Activated CD8-positive, alpha-beta memory T cell treated with anti-CD3 and anti-CD28 coated beads for 24 hours (primary cell): ENCODE measurements around the gene ATP6V1F.

Experiments used
- DNase-seq: peaks from one replicate; pipeline ENCODE4 v3.0.0-alpha.2; 2020

The ATP6V1F gene

GRCh38 chr7:128862571-128863432 is at the start of gene ATP6V1F:
Gene ATP6V1F (plus strand): TSS chr7:128862856. CDS start chr7:128862905, 49 bp downstream.
- peak; percentile 100 for DNase-seq

- DNase-seq: no peak
Measured at GRCh38 chr7:128814499-128814898, 48.2 kb upstream of the ATP6V1F start.

DNA sequence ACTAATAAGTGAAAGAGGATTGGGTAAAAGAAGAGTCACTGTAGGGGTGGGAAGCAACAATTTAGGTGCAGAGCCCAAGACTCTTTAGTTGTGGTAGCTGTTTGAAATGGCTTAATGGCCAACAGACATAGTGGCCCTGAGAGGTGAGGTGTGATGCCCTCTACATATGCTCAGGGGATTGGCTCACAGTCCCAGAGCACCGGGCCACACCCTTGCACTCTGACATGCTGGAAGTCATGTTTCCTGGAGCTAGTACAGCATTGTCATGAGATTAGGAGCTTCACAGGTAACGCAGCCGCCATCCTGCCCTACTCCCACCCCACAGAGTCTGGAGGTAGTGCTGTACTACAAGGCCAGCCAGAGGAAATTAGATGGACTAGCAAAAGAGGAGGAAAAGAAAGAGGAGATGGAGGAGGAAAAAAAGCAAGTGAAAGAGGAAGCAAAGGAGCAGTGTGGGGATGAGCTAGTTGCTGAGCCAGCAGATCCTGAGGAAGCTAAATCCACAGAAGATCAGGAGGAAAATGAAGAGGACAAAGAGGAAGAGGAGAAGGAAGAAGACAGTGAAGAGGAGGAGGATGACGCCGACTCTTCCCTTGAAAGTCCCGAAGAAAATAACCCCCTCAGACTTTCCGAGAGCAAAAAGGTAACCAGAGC is 47.2 kb upstream of the ATP6V1F start:
- no peak for DNase-seq

GRCh38 chr7:128818694-128819093 is 44.0 kb upstream of the ATP6V1F start:
- DNase-seq: no peak

- no peak for DNase-seq
Measured at GRCh38 chr7:128821724-128822123, 40.9 kb upstream of the ATP6V1F start.

- DNase-seq: no peak
Measured at GRCh38 chr7:128826512-128826911, 36.1 kb upstream of the ATP6V1F start.

- DNase-seq: no peak
Measured at GRCh38 chr7:128826916-128827247, 35.8 kb upstream of the ATP6V1F start.

DNA sequence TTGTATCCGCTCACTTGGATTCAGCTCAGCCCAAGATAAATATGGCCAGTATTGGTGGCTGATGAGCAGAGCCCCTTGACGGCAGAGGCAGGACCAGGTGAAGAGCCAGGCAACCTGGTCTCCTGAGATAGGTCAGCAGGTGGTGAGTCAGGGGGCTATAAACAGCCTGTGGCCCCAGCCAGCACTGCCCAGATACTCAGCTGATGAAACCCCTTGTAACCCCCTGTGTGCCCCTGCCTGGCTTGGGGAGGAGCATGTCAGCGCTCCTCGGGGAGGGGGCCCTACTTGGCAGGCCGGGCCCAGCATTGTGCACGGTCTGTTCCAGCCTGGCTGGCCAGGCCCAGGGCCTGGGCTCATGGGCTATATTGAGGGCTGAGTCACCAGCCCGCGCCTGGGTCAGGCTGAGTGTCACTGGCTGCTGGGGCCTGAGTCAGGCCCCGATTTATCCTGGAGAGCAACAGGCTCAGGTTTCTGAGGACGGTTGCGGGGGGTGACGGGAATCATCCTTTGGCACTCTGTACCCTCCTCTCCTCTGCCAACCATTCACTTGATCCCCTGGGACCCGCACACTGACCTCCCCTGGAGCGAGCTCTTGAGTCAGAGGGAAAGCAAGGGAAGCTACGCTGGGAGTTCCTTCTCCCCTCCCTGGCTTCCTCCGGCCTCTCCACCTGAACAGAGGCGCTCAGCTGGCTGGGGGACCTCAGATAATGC is 35.3 kb upstream of the ATP6V1F start:
- no peak for DNase-seq

DNA sequence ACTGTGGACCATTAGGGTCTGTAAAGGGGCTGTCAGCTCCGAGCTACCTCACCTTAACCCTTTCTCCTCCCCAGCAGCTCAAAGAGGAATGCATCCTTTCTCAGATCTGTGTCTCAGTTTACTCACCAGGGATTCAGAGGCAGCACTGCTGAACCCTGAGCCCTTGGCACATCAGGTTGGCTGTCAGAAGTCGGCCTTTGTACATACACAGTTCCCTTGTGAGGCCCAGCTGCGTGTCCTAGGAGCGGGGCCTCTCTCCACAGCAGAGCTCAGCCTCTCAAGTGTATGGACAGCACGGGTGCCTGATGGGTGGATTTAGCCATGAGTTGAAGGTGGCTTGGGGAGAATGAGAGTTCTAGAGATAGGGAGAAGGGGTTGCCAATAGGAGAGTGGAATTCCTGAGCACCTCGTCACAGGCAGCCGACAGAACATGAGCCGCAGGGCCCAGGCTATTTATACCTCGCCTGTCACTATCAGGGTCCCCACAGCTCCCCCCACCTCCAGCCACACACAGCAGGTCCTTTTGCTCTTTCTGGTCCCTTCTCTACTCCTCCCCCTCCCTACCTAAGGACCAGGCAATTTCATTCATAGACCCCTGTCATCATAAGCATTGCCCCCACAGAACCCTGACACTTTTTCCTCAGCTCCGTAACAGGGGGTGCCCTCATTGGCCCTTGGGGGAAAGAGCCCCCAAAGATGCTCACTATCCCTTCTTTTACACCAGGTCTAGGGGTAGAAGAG is 34.5 kb upstream of the ATP6V1F start:
- no peak for DNase-seq

- no peak for DNase-seq
Measured at GRCh38 chr7:128829391-128830166, 33.1 kb upstream of the ATP6V1F start.

DNA sequence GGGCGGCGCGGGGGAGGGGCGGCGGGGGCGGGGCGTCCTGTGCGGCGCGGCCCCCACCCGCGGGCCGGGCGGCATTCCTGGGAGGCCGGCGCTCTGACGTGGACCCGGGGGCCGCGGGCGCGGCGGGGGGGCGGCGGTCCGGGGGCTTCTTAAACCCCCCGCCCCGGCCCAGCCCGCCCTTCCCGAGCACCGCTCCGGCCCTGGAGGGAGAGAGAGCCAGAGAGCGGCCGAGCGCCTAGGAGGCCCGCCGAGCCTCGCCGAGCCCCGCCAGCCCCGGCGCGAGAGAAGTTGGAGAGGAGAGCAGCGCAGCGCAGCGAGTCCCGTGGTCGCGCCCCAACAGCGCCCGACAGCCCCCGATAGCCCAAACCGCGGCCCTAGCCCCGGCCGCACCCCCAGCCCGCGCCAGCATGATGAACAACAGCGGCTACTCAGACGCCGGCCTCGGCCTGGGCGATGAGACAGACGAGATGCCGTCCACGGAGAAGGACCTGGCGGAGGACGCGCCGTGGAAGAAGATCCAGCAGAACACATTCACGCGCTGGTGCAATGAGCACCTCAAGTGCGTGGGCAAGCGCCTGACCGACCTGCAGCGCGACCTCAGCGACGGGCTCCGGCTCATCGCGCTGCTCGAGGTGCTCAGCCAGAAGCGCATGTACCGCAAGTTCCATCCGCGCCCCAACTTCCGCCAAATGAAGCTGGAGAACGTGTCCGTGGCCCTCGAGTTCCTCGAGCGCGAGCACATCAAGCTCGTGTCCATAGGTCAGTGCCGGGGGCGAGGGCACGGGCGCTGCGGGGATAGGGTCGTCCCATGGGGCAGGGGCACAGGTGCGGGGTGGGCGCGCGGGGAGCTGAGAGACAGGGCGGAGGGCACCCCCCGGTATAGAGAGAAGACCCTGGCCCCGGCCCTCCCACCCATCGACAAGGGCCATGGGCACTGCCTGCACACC is 32.2 kb upstream of the ATP6V1F start, which contains the start of gene FLNC:
FLNC (plus strand) TSS at position 176 of the 947 bp plus-strand sequence; CDS start at position 408, 232 bp downstream.
- DNase-seq: peak; percentile 75

DNA sequence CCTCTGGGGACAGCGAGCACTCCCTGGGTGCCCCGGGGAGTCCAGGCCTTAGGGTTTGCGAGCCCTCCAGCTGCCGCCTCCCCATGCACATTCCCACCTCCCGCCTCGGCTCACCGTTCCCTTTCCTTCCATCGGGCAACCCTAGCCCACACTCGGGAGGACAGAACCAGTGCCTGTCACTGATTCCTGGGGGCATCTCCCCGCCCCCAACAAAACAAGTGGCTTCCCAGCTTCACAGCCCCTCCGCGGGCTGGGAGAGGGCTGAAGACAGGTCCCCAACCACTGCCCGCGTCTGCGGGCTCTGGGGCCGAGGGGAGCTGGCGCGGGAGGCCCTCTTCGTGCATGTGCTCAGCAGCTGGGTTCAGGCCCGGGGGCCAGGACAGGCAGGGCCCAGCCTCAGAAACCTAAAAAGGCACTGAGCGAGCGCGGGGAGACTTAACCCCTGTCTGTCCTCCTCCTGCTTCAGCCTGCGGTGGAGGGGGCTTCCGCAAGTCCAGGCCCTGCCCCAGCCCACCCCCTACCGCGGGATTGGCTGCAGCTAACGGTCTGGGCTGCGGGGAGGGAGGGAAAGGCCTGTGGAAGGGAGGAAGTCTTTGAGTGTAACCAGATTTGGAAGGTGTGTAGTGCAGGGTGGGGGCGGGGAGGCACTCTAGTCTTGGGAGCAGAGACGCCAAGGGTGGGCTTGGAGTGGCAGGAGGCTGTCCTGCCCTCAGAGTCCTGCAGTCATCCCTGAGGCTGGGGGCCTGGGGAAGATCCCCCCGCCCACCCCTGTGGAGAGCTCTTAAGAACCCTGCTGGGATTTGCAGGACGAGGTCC is 31.3 kb upstream of the ATP6V1F start:
- peak; percentile 65 for DNase-seq

- no peak for DNase-seq
Measured at GRCh38 chr7:128831994-128832879, 30.4 kb upstream of the ATP6V1F start.

DNA sequence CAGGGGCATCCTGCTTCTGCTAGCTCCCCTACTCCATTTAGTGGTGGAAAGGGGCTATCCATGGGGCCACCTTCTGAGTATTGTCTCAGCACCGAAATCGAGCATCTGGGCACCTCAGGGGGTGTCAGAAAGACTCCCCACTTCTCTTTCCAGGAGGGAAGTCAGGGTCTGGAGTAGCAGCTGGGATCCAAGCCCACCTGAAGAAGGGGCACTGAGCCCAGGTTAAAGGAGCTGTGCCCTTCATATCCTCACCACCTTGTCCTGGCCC is 29.8 kb upstream of the ATP6V1F start:
- DNase-seq: no peak

DNA sequence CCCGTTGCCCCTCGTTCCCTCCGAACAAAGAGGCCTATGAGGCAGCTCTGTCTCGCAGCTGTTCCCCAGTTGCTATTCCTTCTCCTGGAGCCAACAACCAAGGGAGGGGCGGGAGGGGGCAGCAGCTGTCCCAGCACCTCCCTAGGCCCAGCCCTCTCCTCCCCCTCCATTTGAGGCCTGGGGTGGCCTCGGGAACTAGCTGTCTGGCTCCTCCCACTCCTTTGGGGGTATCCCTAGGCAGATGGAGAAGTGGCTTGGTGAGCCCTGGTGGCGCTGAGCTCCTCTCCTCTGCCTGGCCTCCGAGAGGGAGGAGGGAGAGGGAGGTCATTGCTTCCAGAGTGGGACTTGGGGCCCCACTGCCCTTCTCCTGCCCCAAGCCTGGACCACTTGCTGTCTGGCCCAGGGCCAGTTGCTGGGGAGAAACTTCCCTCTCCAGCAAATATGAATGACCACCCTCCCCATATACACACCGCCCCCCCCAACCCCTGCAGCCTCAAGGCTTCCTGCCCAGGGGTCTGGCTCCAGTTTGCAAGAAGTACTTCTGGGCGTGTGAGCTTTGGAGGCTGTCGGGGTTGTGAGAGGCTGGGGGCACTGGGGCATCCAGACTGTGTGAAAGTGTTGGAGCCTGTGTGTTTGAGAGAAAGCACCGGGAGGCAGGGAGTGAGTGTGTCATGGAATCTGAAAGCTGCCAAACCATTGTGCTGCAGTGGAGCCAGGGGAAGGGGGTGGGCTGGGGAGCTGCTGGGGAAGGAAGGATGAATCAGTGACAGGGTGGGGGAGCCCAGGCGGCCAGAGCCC is 29.3 kb upstream of the ATP6V1F start:
- no peak for DNase-seq

- no peak for DNase-seq
Measured at GRCh38 chr7:128833946-128834325, 28.7 kb upstream of the ATP6V1F start.

- no peak for DNase-seq
Measured at GRCh38 chr7:128835231-128835751, 27.4 kb upstream of the ATP6V1F start.
